Measurements from ENCODE around the gene GDAP2. TPM values are rescaled to one million over a fixed set of nuclear protein-coding genes. Genes with fewer than 3 reads are reported as not detected.
A peak's percentile ranks its signal among the peaks of the same experiment; 100 is the strongest.

GDAP2 gene
- total RNA-seq, 4 donors from 2014 or later, result 10.5 to 41.9 (median 28.2) TPM

DNA sequence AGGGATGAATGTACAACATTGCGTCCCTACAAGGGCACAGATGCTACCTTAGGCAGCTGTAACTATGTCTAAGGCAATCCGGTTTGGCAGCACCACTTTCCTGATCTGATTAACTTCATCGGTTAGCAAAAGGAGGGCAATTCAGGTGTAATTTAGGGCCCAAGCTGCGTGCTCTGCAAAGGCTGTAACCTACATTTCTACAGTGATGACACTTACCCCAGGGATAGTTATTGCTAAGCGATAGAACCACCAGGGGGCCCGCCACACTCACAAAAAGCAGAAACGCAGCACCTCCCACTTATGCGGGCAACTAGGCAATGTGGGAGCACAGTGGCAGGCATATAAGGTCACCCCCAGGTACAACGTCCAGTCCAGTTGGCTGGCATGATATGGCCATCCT lies 113.5 kb downstream of the GDAP2 start:
- Histone ChIP-seq H3K27ac (peak overlapping the region; percentile 46 to 57), H3K27me3 (no peaks in the 10 kb centered on the region)

GRCh38 chr1:117814856-117815797 lies 114.3 kb downstream of the GDAP2 start:
- Histone ChIP-seq H3K4me3 (no peak overlapping the region), H3K27ac (peak overlapping the region; percentile 46 to 57), H3K9me3 (no peaks in the 10 kb centered on the region), H3K27me3 (no peaks in the 10 kb centered on the region), H3K4me1 (peaks cover 4 to 5% of the 10 kb centered on the region in 2 donors), H3K36me3 (no peaks in the 10 kb centered on the region)
- TF ChIP-seq, protein P1, sequence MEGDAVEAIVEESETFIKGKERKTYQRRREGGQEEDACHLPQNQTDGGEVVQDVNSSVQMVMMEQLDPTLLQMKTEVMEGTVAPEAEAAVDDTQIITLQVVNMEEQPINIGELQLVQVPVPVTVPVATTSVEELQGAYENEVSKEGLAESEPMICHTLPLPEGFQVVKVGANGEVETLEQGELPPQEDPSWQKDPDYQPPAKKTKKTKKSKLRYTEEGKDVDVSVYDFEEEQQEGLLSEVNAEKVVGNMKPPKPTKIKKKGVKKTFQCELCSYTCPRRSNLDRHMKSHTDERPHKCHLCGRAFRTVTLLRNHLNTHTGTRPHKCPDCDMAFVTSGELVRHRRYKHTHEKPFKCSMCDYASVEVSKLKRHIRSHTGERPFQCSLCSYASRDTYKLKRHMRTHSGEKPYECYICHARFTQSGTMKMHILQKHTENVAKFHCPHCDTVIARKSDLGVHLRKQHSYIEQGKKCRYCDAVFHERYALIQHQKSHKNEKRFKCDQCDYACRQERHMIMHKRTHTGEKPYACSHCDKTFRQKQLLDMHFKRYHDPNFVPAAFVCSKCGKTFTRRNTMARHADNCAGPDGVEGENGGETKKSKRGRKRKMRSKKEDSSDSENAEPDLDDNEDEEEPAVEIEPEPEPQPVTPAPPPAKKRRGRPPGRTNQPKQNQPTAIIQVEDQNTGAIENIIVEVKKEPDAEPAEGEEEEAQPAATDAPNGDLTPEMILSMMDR (IDR thresholded peaks at IDR 0.05), result no peak
- no peak for TF ChIP-seq POLR2A (IDR thresholded peaks at IDR 0.05)
- intact Hi-C loops (cut with DNase I; ENCODE audit: low total_unique reads), result no loop called here
- peak in 1 of 2 donors; percentile 38 for DNase-seq

More for the DNA sequence above, 113.5 kb downstream of the GDAP2 start:
- Histone ChIP-seq H3K9me3 (no peaks in the 10 kb centered on the region), H3K4me1 (peaks cover 4 to 5% of the 10 kb centered on the region in 2 donors), H3K4me3 (no peak overlapping the region), H3K36me3 (no peaks in the 10 kb centered on the region)
- intact Hi-C loops (cut with DNase I; ENCODE audit: low total_unique reads), result no loop called here
- no peak for TF ChIP-seq POLR2A (IDR thresholded peaks at IDR 0.05)
- TF ChIP-seq, protein P1 (IDR thresholded peaks at IDR 0.05), result no peak
- no peak for DNase-seq

Other genes with a start within 250 kb of the GDAP2 start
- gene WDR3, start 118 bp upstream of the GDAP2 start, total RNA-seq, result 10 to 100 TPM in 2 of 4 donors, 1 to 10 TPM in 2; 1.8 to 40.9 (median 15.0) TPM

Data from uterus (tissue), 4 donors.